GM12878 (cell line): ENCODE measurements around the gene HMGN1. TPM values are rescaled to one million over a fixed set of nuclear protein-coding genes. Genes with fewer than 3 reads are reported as not detected.

ENCODE experiments used
- HDGF ChIP-seq: fragments of 450-650 bp; IDR thresholded peaks from 2 replicates; pipeline ENCODE4 v1.6.1; 2016; ENCODE audit warnings: antibody characterized with exemption
- MAX ChIP-seq: IDR thresholded peaks from 2 replicates; pipeline ENCODE4 v1.6.1; 2012; ENCODE audit warnings: low read depth, low read length, improper control_type of control experiment
- USF2 ChIP-seq: IDR thresholded peaks from 2 replicates; pipeline ENCODE4 v1.6.1; 2011; ENCODE audit warnings: low read depth, low read length, improper control_type of control experiment, borderline replicate concordance
- polyA plus RNA-seq, 11 experiments: library from polyadenylated mRNA; depleted of rRNA in 4 of 11; unstranded in 6 of 11; stranded (reverse) in 5 of 11; fragments of >200 nt; fragmentation: Nextera tagmentation in 4 of 11; fragmentation: Illumina TruSeq in 1 of 11; extraction: Ambion mirVana in 4 of 11; extraction: Trizol in 1 of 11; gene quantifications; 1 replicate in 1 of 11; 2 replicates in 10 of 11; pipeline versions ENCODE4 v1.2.1 to v1.2.3, GENCODE V29; 2011 to 2016; ENCODE audit warnings: inconsistent platforms in 2 of 11, missing spikeins in 2 of 11, low read depth in 1 of 11
- total RNA-seq, 4 experiments: library from RNA; depleted of rRNA in 3 of 4; stranded (reverse); fragments of >200 nt in 3 of 4; fragmentation: Illumina TruSeq in 1 of 4; extraction: Trizol in 1 of 4; gene quantifications; 2 replicates each; pipeline versions ENCODE4 v1.2.1 to v1.2.3, GENCODE V29; 2013 to 2021
- TF ChIP-seq, protein P1 (sequence below): fragments of 450-650 bp; IDR thresholded peaks from 2 replicates; pipeline ENCODE4 v1.6.1; 2016; ENCODE audit warnings: mild to moderate bottlenecking
- TF ChIP-seq, protein P2 (sequence below): IDR thresholded peaks from 2 replicates; pipeline ENCODE4 v1.6.1; 2012; ENCODE audit warnings: low read length, inconsistent platforms
- TF ChIP-seq, protein P3 (sequence below): fragments of 450-650 bp; formaldehyde crosslinking; IDR thresholded peaks from 2 replicates; pipeline ENCODE4 v1.4.0; 2020; ENCODE audit warnings: mild to moderate bottlenecking, moderate library complexity

HMGN1 gene
- total and polyA plus RNA-seq, 10 of the 15 experiments (the other 5 are each of a cell fraction or from before 2014, with no cell fraction given): 120 to 798 (median 396) TPM

GRCh38 chr21:39315603-39316445, 33.1 kb downstream of the HMGN1 start (continued):
- TF ChIP-seq, protein P1, sequence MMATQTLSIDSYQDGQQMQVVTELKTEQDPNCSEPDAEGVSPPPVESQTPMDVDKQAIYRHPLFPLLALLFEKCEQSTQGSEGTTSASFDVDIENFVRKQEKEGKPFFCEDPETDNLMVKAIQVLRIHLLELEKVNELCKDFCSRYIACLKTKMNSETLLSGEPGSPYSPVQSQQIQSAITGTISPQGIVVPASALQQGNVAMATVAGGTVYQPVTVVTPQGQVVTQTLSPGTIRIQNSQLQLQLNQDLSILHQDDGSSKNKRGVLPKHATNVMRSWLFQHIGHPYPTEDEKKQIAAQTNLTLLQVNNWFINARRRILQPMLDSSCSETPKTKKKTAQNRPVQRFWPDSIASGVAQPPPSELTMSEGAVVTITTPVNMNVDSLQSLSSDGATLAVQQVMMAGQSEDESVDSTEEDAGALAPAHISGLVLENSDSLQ: no peak
- TF ChIP-seq, protein P2, sequence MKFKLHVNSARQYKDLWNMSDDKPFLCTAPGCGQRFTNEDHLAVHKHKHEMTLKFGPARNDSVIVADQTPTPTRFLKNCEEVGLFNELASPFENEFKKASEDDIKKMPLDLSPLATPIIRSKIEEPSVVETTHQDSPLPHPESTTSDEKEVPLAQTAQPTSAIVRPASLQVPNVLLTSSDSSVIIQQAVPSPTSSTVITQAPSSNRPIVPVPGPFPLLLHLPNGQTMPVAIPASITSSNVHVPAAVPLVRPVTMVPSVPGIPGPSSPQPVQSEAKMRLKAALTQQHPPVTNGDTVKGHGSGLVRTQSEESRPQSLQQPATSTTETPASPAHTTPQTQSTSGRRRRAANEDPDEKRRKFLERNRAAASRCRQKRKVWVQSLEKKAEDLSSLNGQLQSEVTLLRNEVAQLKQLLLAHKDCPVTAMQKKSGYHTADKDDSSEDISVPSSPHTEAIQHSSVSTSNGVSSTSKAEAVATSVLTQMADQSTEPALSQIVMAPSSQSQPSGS: no peak
- TF ChIP-seq USF2: no peak
- TF ChIP-seq, protein P3, sequence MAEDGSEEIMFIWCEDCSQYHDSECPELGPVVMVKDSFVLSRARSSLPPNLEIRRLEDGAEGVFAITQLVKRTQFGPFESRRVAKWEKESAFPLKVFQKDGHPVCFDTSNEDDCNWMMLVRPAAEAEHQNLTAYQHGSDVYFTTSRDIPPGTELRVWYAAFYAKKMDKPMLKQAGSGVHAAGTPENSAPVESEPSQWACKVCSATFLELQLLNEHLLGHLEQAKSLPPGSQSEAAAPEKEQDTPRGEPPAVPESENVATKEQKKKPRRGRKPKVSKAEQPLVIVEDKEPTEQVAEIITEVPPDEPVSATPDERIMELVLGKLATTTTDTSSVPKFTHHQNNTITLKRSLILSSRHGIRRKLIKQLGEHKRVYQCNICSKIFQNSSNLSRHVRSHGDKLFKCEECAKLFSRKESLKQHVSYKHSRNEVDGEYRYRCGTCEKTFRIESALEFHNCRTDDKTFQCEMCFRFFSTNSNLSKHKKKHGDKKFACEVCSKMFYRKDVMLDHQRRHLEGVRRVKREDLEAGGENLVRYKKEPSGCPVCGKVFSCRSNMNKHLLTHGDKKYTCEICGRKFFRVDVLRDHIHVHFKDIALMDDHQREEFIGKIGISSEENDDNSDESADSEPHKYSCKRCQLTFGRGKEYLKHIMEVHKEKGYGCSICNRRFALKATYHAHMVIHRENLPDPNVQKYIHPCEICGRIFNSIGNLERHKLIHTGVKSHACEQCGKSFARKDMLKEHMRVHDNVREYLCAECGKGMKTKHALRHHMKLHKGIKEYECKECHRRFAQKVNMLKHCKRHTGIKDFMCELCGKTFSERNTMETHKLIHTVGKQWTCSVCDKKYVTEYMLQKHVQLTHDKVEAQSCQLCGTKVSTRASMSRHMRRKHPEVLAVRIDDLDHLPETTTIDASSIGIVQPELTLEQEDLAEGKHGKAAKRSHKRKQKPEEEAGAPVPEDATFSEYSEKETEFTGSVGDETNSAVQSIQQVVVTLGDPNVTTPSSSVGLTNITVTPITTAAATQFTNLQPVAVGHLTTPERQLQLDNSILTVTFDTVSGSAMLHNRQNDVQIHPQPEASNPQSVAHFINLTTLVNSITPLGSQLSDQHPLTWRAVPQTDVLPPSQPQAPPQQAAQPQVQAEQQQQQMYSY: no peak
- no peak for TF ChIP-seq HDGF
- no peak for TF ChIP-seq MAX
